Non-pigmented ciliary epithelial cell (primary cell): ENCODE results near the gene LGR4.
A peak's percentile ranks its signal among the peaks of the same experiment; 100 is the strongest.
"Not testable (repeated sequence)": the region's sequence is repeated elsewhere in the genome, so short reads cannot be mapped to it uniquely, and the experiment has no call there.

ENCODE experiments used
- DNase-seq: peaks from one replicate; pipeline ENCODE4 v3.0.0-alpha.2; 2010; ENCODE audit warnings: low read depth

Gene LGR4, protein sequence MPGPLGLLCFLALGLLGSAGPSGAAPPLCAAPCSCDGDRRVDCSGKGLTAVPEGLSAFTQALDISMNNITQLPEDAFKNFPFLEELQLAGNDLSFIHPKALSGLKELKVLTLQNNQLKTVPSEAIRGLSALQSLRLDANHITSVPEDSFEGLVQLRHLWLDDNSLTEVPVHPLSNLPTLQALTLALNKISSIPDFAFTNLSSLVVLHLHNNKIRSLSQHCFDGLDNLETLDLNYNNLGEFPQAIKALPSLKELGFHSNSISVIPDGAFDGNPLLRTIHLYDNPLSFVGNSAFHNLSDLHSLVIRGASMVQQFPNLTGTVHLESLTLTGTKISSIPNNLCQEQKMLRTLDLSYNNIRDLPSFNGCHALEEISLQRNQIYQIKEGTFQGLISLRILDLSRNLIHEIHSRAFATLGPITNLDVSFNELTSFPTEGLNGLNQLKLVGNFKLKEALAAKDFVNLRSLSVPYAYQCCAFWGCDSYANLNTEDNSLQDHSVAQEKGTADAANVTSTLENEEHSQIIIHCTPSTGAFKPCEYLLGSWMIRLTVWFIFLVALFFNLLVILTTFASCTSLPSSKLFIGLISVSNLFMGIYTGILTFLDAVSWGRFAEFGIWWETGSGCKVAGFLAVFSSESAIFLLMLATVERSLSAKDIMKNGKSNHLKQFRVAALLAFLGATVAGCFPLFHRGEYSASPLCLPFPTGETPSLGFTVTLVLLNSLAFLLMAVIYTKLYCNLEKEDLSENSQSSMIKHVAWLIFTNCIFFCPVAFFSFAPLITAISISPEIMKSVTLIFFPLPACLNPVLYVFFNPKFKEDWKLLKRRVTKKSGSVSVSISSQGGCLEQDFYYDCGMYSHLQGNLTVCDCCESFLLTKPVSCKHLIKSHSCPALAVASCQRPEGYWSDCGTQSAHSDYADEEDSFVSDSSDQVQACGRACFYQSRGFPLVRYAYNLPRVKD

DNA sequence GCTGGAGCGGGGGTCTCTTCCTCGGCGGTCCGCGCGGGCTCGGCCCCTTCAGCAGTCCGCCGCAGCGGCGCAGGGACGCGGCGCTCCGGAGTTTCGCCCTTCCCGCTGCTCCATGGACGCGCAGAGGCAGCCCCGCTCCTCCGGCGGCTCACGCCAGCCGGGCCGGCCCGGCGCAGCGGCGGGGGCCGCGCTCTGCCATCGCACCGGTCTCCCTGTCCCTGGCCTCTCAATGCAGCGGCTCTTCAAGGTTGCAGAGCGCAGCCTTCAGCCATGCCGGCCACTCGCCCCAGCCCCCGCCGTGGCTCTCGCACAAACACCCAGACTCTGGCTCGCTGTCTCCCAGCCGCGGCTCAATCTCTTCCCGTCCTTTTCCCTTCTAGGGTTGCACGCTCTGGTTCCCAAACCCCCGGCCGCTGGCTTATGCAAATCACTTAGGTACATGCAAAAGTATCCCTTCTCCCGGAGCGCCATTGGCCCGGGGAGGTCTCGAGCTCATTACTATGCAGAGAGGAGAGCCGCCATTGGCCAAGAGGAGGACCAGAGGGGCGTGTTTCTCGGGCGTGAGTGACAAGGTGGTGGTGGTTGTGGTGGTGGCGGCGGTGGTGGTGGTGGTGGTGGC is at the start of gene LGR4:
LGR4 (minus strand) TSS at position 393 of the 619 bp plus-strand sequence. CDS start 488 bp downstream, outside the sequence.
- peak; percentile 88 for DNase-seq

DNA sequence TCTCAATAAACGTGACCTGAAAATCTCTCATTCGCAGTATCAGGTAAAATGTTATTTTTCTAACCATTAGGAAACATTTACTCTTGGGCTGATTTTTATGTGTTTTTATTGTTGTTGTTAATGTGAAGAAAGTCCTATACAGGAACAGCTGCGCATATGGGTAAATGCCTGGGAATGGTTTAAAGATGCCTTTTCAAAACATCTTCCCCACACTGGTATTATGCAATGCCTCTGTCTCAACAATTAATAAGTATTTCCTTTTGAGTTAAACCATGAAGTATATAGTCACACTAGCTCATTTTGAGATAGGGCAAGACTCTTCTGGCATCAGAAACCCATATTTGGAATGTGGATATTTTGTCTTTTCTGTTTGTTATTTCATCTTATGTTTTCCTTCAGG is 47.6 kb upstream of the LGR4 start:
- DNase-seq = no peak

- no peak for DNase-seq
Observed at GRCh38 chr11:27518518-27518917, 45.9 kb upstream of the LGR4 start.

DNA sequence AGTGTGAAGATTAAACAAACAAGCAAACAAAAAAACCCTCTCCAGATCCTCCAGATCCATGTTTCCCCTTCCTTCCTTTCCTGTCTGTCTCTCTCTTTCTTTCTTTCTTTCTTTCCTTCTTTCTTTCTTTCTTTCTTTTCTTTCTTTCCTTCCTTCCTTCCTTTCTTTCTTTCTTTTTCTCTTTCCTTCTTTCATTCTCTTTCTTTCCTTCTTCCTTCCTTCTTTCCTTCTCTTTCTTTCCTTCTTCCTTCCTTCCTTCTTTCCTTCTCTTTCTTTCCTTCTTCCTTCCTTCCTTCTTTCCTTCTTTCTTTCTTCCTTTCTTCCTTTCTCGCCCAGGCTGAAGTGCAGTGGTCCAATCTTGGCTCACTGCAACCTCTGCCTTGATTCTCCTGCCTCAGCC is 44.9 kb upstream of the LGR4 start:
- not testable (repeated sequence) for DNase-seq

DNA sequence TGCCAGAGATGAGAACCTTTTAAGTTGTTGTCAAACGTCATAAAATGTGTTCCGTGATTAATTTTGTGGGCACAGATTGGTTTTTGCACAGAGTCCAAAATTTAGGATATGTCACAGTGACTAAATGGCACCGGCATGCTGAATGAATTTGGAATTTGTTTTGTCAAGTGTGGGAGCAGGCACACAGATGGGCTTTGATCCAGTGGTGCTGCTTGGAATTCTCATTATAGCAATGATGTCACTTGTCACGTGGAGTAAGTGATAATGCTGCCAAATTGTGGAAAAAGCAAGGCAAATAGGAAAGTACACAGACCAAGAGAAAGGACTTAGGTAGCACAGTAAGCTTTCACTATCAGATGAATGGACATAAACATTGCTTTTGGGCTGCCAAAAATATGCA is 42.0 kb upstream of the LGR4 start:
- no peak for DNase-seq

GRCh38 chr11:27514076-27514475 is 41.5 kb upstream of the LGR4 start:
- DNase-seq = no peak

GRCh38 chr11:27513389-27513788 is 40.8 kb upstream of the LGR4 start:
- DNase-seq = no peak

- no peak for DNase-seq
Observed at GRCh38 chr11:27512238-27512637, 39.6 kb upstream of the LGR4 start.

GRCh38 chr11:27509908-27510307 is 37.3 kb upstream of the LGR4 start:
- no peak for DNase-seq

DNA sequence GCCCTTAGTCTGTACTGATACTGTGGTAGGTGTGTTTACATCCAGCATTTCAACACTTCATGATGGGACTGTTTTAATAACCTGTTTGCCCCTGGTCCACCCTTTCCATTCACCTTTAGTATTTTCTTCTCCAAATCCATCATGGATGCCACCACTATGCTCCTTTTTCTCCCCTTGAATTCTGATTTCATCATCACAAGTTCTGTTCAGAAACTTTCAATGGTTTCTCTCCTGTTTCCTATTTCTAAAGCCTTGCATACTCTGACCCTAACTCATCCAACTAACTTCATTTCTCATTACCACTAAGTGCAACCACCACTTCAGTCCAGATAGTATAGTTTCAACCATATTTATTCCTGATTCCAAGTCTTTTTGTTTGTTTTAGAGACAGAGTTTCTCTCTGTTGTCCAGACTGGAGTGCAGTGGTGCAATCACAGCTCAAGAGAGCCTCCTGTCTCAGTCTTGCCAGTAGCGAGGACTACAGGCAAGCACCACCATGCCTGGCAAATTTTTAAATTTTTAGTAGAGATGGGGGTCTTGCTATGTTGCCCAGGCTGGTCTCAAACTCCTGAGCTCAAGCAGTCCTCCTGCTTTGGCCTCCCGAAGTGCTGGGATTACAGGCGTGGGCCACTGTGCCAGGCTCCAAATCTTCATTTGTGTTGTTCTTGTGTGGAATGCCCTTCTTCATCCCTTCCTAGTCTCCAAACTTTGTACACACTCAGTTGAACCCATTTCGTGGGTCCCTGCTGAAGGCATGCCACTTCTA is 35.1 kb upstream of the LGR4 start:
- DNase-seq = no peak

DNA sequence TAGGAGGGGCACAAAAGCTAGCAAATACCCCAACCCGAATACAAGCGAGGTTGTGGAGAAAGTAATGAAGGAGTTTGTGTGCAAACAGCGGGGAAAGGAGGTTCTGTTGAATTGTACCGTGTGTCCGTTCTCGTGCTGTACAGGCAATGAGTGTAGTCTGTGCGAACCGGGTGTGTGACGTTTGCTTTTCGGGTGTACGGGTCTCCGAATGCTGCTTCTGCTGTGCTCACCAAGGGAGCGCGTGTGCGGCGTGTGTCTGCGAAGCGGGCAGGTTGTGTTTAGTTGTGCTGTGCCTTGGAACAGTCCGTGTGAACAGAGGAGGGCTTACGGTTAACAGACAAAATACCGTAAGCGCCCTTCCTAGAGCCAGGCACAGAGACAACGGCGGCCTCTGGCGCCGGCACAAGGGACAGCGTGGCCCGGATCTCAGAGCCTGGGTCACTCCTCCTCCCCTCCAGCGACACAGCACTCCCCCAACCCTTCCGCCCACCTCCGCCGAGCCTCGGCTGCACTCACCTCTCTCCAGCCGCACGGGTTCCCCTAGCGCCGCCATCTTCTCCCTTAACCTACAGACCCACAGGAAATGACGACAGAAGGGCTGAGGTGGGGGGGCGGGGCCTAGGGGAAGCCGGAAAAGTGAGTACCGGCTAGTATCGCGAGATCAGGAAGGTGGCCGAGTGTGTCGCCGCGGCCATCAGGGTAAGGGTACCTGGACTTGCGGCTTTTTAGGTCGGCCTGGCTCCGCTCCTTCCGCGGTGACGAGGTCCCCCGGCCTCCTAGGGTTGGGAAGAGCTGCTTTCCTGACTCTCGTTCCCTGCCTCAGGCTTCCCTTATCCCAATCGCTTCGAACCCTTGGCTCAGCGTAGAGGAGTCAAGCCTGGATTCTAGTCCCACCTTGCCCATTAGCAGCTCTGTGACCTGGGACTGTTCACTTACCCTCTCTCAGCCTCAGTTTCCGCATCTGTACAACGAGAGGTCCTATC is 33.9 kb upstream of the LGR4 start, which contains the start of gene LIN7C:
LIN7C (minus strand) TSS at position 570 of the 983 bp plus-strand sequence; CDS start at position 553, 17 bp downstream.
- peak; percentile 72 for DNase-seq

GRCh38 chr11:27505781-27506180 is 33.2 kb upstream of the LGR4 start:
- no peak for DNase-seq

DNA sequence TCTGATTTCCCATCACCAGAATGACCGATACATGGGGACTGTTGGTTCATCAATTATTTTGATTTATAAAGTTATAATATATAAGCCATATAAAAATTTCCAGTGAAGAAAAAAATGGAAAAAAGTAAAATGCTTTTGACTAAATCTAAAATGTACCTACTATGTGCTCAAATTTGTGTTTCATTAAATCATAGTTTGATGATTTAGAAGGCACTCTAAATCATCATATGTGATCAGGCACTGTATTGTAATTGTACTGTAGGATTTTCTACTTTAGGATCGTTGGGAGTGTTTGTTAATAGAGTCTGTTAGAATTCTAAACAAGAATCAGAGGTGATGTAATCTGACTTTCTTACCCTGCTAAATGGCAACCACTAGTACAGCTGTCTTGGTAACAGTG is 31.6 kb upstream of the LGR4 start:
- DNase-seq = no peak

DNA sequence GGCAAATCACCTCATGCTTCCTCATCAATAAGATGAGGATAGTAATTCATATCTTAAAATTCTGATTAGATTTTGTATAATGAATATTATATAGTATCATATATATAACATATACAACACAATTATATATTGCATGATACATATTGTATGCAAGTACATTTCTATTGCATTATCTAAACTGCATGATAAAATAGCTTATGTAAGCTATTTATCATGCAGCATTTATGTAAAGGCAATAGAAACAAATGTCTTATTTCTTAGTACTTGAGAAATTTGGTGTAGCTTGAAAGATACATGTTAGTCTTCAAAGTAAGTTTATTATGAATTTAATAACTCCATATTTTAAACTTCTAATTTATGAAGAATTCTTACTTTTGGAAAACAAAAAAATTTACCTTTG is 28.5 kb upstream of the LGR4 start:
- no peak for DNase-seq

DNA sequence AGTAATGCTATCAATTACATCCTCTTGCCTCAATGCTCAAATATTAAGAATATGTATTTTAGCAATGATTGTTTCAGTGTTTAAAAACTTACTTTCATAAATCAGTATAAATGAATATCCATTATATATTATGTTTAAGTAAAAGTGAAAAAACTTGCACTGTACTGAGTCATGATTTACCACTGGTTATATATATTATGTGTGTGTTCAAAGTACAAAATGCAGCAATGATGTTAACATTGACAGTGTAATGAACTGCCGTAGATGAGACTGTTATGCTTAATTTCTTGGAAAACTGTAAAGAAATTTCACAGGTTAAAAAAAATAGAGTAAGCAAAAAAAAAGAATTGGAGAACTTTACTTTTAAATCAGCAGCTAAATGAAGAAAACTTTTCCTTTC is 25.3 kb upstream of the LGR4 start:
- no peak for DNase-seq

GRCh38 chr11:27497284-27497866 is 24.8 kb upstream of the LGR4 start:
- no peak for DNase-seq

- DNase-seq = no peak
Observed at GRCh38 chr11:27496461-27496860, 23.9 kb upstream of the LGR4 start.

DNA sequence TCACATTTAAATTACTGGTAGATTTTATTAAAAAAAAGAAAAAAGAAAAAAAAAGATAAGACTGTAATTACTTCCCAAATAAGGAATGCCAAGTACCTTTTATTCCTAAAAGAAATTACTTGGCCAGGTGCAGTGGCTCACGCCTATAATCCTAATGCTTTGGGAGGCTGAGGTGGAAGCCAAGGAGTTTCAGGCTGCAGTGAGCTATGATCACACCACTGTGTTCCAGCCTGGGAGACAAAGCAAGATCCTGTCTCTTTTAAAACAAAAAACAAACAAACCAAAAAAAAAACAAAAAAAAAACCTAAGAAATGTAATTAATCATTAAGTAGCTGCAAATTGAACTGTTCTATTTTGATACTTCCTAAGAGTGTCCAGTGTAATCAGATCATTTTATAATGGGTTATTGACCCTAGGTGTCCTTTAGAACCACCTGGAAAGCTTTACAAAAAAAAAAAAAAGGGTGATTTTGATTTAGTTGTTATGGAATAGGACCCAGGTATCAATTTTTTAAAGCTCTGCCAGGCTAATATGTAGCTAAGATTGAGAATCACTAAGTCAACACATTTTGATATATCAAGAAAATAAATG is 23.2 kb upstream of the LGR4 start:
- DNase-seq = no peak

GRCh38 chr11:27489092-27489491 is 16.5 kb upstream of the LGR4 start:
- DNase-seq = no peak

DNA sequence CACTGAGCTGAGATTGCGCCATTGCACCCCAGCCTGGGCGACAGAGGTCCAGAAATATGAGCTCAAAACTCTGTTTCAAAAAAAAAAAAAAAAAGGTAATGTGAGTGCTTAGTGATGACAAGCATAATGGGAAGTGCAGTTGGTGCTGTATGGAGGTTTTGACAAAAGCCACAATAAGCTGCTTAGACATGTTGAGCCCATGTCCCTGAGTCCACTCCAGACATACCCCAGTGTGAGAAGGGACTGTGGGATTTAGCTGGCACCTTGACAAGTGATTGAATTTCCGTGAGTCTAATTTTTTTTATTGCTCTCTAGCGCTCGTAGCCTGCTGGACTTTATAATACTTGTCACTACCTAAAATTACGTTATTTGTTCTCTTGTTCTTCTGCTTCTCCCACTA is 15.1 kb upstream of the LGR4 start:
- no peak for DNase-seq
